H1 (cell line): Measurements from ENCODE around the gene MAPK1. TPM values are rescaled to one million over a fixed set of nuclear protein-coding genes. Genes with fewer than 3 reads are reported as not detected.
"Not testable (repeated sequence)": the region's sequence is repeated elsewhere in the genome, so short reads cannot be mapped to it uniquely, and the experiment has no call there.

Experiments
- CTCF ChIA-PET: fragments of 300-600 bp; sonication (Branson Sonifier 250); formaldehyde crosslinking; loops from one replicate; lab custom pipeline; 2021; ENCODE audit not compliant: partially characterized antibody; lab: Charles Lee
- POLR2A ChIA-PET: fragments of 300-600 bp; sonication (Branson Sonifier 250); formaldehyde crosslinking; loops from one replicate; lab custom pipeline; 2021; ENCODE audit warnings: inconsistent platforms; ENCODE audit not compliant: partially characterized antibody; lab: Charles Lee
- DNase-seq, 2 experiments: peaks; one replicate each; pipeline versions ENCODE4 v3.0.0 to v3.0.0-alpha.2; 2010 to 2022; ENCODE audit warnings: low spot score in 2 of 2, low read depth in 1 of 2, mixed read lengths in 1 of 2
- FAIRE-seq: peaks from 2 replicates; lab custom pipeline; 2011; peaks lifted over from hg19 to GRCh38; lab: Jason Lieb, UNC
- H2AFZ ChIP-seq: 2 replicates; pipeline ENCODE4 v1.8.1; 2012; ENCODE audit warnings: low read length, inconsistent platforms
- H2AK5ac ChIP-seq: 2 replicates; pipeline ENCODE4 v1.6.1; 2013; ENCODE audit warnings: low read depth, low read length
- H2BK120ac ChIP-seq: replicated peaks from 2 replicates; pipeline ENCODE3; 2013; ENCODE audit warnings: low read depth, low read length, inconsistent platforms
- H2BK12ac ChIP-seq: 2 replicates; pipeline ENCODE4 v1.6.1; 2013; ENCODE audit warnings: low read depth, low read length
- H2BK15ac ChIP-seq: 2 replicates; pipeline ENCODE4 v1.6.1; 2013; ENCODE audit warnings: low read length
- H2BK20ac ChIP-seq: 2 replicates; pipeline ENCODE4 v1.6.1; 2013; ENCODE audit warnings: low read length
- H2BK5ac ChIP-seq: 2 replicates; pipeline ENCODE4 v1.6.1; 2013; ENCODE audit warnings: low read depth, low read length
- H3K14ac ChIP-seq: 2 replicates; pipeline ENCODE4 v1.6.1; 2013; ENCODE audit warnings: inconsistent platforms; ENCODE audit not compliant: insufficient read length
- H3K18ac ChIP-seq: 2 replicates; pipeline ENCODE4 v1.6.1; 2013; ENCODE audit warnings: low read length; ENCODE audit errors: extremely low read depth
- H3K23ac ChIP-seq: 2 replicates; pipeline ENCODE4 v1.6.1; 2013; ENCODE audit warnings: inconsistent platforms; ENCODE audit not compliant: insufficient read length
- H3K23me2 ChIP-seq: 2 replicates; pipeline ENCODE4 v1.6.1; 2013; ENCODE audit warnings: low read depth, low read length
- H3K27ac ChIP-seq: 2 replicates; pipeline ENCODE4 v1.6.1; 2011; ENCODE audit warnings: low read depth, low read length, inconsistent platforms
- H3K27me3 ChIP-seq, 4 experiments: replicated peaks in 1 of 4; 1 replicate in 1 of 4; 2 replicates in 3 of 4; pipeline versions ENCODE4 v1.6.1 to v1.8.1; 2011 to 2013; ENCODE audit warnings: low read length in 3 of 4, mild to moderate bottlenecking in 3 of 4, inconsistent platforms in 2 of 4, mixed read lengths in 2 of 4, moderate library complexity in 1 of 4; ENCODE audit not compliant: control insufficient read depth in 3 of 4, insufficient read depth in 3 of 4; ENCODE audit errors: extremely low read depth in 1 of 4
- H3K36me3 ChIP-seq, 4 experiments: 2 replicates each; pipeline versions ENCODE4 v1.6.1 to v1.8.1; 2011 to 2013; ENCODE audit warnings: mild to moderate bottlenecking in 4 of 4, low read length in 3 of 4, moderate library complexity in 2 of 4, control low read depth in 1 of 4, inconsistent platforms in 1 of 4; ENCODE audit not compliant: insufficient read depth in 4 of 4, control insufficient read depth in 2 of 4
- H3K4ac ChIP-seq: replicated peaks from 2 replicates; pipeline ENCODE3; 2013; ENCODE audit warnings: low read length, low read depth, mixed read lengths, inconsistent platforms; ENCODE audit not compliant: insufficient read length
- H3K4me1 ChIP-seq, 4 experiments: replicated peaks in 1 of 4; 1 replicate in 1 of 4; 2 replicates in 3 of 4; pipeline versions ENCODE4 v1.6.1 to v1.8.1; 2011 to 2013; ENCODE audit warnings: low read length in 3 of 4, inconsistent platforms in 2 of 4, mixed read lengths in 1 of 4; ENCODE audit not compliant: insufficient read depth in 4 of 4, control insufficient read depth in 3 of 4
- H3K4me2 ChIP-seq, 2 experiments: 2 replicates each; pipeline versions ENCODE4 v1.6.1 to v1.8.1; 2011 to 2013; ENCODE audit warnings: low read depth in 2 of 2, low read length in 2 of 2, control low read depth in 1 of 2, inconsistent platforms in 1 of 2, mild to moderate bottlenecking in 1 of 2; ENCODE audit not compliant: insufficient read depth in 1 of 2
- H3K4me3 ChIP-seq, 4 experiments: fragments of 200-600, 300-600 bp in 1 of 4; sonication (generic), shearing (Covaris generic), sonication (Bioruptor Twin) in 1 of 4; 2 replicates each; pipeline versions ENCODE4 v1.5.1 to v1.8.1; 2011 to 2016; ENCODE audit warnings: low read length in 4 of 4, low read depth in 3 of 4, control low read depth in 2 of 4, inconsistent platforms in 2 of 4, mild to moderate bottlenecking in 2 of 4, mixed read lengths in 1 of 4, moderate library complexity in 1 of 4; ENCODE audit not compliant: insufficient read depth in 2 of 4; ENCODE audit errors: extremely low read depth in 1 of 4
- H3K56ac ChIP-seq: replicated peaks from 2 replicates; pipeline ENCODE3; 2013; ENCODE audit warnings: low read depth, mild to moderate bottlenecking, mixed read lengths, low read length, inconsistent platforms; ENCODE audit not compliant: insufficient read length
- H3K79me1 ChIP-seq: 2 replicates; pipeline ENCODE4 v1.6.1; 2013; ENCODE audit warnings: low read depth, low read length, control low read depth
- H3K79me2 ChIP-seq, 2 experiments: 2 replicates each; pipeline versions ENCODE4 v1.6.1 to v1.8.1; 2012 to 2013; ENCODE audit warnings: low read length in 2 of 2, mild to moderate bottlenecking in 2 of 2, inconsistent platforms in 1 of 2; ENCODE audit not compliant: insufficient read depth in 2 of 2, control insufficient read depth in 1 of 2
- H3K9ac ChIP-seq, 4 experiments: replicated peaks in 1 of 4; 1 replicate in 1 of 4; 2 replicates in 3 of 4; pipeline versions ENCODE4 v1.6.1 to v1.8.1; 2011 to 2013; ENCODE audit warnings: low read depth in 3 of 4, low read length in 3 of 4, control low read depth in 2 of 4, mild to moderate bottlenecking in 2 of 4, moderate library complexity in 2 of 4, inconsistent platforms in 1 of 4; ENCODE audit errors: extremely low read depth in 1 of 4
- H3K9me3 ChIP-seq, 2 experiments: 2 replicates each; pipeline versions ENCODE4 v1.6.1 to v1.8.1; 2012 to 2013; ENCODE audit warnings: mild to moderate bottlenecking in 2 of 2, moderate library complexity in 2 of 2, control low read depth in 1 of 2, inconsistent platforms in 1 of 2, low read depth in 1 of 2, low read length in 1 of 2, mixed read lengths in 1 of 2; ENCODE audit not compliant: insufficient read depth in 2 of 2
- H4K20me1 ChIP-seq, 2 experiments: replicated peaks in 1 of 2; 2 replicates each; pipeline versions ENCODE3 to v1.8.1; 2011 to 2013; ENCODE audit warnings: inconsistent platforms in 2 of 2, low read length in 2 of 2, mild to moderate bottlenecking in 1 of 2; ENCODE audit not compliant: insufficient read depth in 2 of 2, control insufficient read depth in 1 of 2
- H4K5ac ChIP-seq: 2 replicates; pipeline ENCODE4 v1.6.1; 2013; ENCODE audit warnings: low read length, low read depth, mixed read lengths, inconsistent platforms; ENCODE audit not compliant: insufficient read length
- H4K8ac ChIP-seq: 2 replicates; pipeline ENCODE4 v1.8.0; 2013; ENCODE audit warnings: mild to moderate bottlenecking, moderate library complexity, low read length, inconsistent platforms; ENCODE audit not compliant: insufficient read depth; ENCODE audit errors: extremely low read depth
- H4K91ac ChIP-seq: replicated peaks from 2 replicates; pipeline ENCODE3; 2013; ENCODE audit warnings: low read length, mixed read lengths, inconsistent platforms; ENCODE audit not compliant: insufficient read length
- WGBS, 2 experiments: shearing (Covaris generic) in 1 of 2; methylation state at CpG; one replicate each; pipeline versions ENCODE4 v1.1.6 to v1.1.7; 2013 to 2015; ENCODE audit warnings: low lambda C conversion rate in 2 of 2, mixed read lengths in 2 of 2, inconsistent platforms in 1 of 2, low coverage in 1 of 2, missing lambda C conversion rate in 1 of 2; ENCODE audit not compliant: insufficient replicate concordance in 2 of 2, insufficient coverage in 1 of 2, insufficient read length in 1 of 2; ENCODE audit errors: extremely low coverage in 1 of 2, missing lambda C conversion rate in 1 of 2; 5-methylcytosine and 5-hydroxymethylcytosine counted together
- polyA plus RNA-seq, 7 experiments: library from polyadenylated mRNA; depleted of rRNA in 3 of 7; stranded (reverse) in 5 of 7; unstranded in 2 of 7; fragments of >200 nt in 5 of 7; fragments of 200-250 nt in 2 of 7; gene quantifications; 1 replicate in 5 of 7; 2 replicates in 1 of 7; 4 replicates in 1 of 7; pipeline versions ENCODE4 v1.2.1 to v1.2.3, GENCODE V29; 2011 to 2013; ENCODE audit warnings: missing spikeins in 2 of 7, mixed read lengths in 2 of 7
- total RNA-seq: library from RNA; stranded (reverse); fragmentation: NEBNext Ultra II Directional; extraction: Animal tissue kit (Norgen Biotek cat#: 25700); gene quantifications from 2 replicates; pipeline ENCODE4 v1.2.1, GENCODE V29; 2021

Gene MAPK1
- total and polyA plus RNA-seq, 2 of the 8 experiments (the other 6 are each of a cell fraction or from before 2014, with no cell fraction given) = 28.1 to 101 TPM

DNA sequence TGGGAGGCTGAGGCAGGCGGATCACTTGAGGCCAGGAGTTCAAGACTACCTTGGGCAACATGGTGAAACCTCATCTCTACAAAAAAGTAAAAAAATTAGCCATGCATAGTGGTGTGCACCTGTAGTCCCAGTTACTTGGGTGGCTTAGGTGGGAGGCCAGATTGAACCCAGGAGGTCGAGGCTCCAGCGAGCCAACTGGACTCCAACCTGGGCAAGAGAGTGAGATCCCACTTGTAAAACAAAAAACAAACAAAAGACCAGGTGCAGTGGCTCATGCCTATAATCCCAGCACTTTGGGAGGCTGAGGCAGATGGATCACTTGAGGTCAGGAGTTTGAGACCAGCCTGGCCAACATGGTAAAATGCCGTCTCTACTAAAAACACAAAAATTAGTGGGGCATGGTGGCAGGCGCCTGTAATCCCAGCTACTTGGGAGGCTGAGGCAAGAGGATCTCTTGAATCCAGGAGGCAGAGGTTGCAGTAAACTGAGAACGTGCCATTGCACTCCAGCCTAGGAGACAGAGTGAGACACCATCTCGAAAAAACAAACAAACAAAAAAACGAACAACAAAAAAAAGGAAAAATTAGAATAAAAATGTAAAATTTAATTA, 46.7 kb upstream of the MAPK1 start:
- H3K9ac ChIP-seq, H3K79me2 ChIP-seq, H3K79me1 ChIP-seq, H2AK5ac ChIP-seq, H3K18ac ChIP-seq, H2BK15ac ChIP-seq, H4K91ac ChIP-seq, H3K9me3 ChIP-seq, H3K36me3 ChIP-seq, POLR2A ChIA-PET, H2BK120ac ChIP-seq, H4K8ac ChIP-seq, H3K23ac ChIP-seq, DNase-seq, H3K4me3 ChIP-seq, H3K56ac ChIP-seq, H3K14ac ChIP-seq, FAIRE-seq, H3K27ac ChIP-seq, H3K23me2 ChIP-seq, H3K27me3 ChIP-seq, H2BK12ac ChIP-seq, H2BK5ac ChIP-seq, H4K5ac ChIP-seq, H4K20me1 ChIP-seq, H3K4me2 ChIP-seq, H2BK20ac ChIP-seq, H2AFZ ChIP-seq, H3K4ac ChIP-seq: not testable (repeated sequence)
- CTCF ChIA-PET = interaction anchor here (1.4 kb wide), 1 partner anchor 24 kb away, joined by 4 read pairs; no protein-coding TSS in a partner anchor
- 96% methylated on average over 8 of the region's 8 CpGs; no CpG with 5 or more reads in 1 of the 2 experiments for WGBS, 2 experiments
- H3K4me1 ChIP-seq = peaks cover 6 to 15% (median 9%) of the 10 kb centered on the region in 4 experiments

DNA sequence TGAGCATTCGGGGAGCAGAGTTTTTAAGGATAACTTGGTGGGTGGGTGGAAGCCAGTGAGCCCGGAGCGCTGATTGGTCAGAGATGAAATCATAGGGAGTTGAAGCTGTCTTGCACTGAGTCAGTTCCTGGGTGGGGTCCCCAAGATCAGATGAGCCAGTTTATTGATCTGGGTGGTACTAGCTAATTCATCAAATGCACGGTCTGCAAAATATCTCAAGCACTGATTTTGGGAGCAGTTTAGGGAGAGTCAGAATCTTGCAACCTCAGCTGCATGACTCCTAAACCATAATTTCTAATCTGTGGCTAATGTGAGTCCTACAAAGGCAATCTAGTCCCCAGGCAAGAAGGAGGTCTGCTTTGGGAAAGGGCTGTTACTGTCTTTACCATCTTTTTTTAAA, 42.9 kb upstream of the MAPK1 start:
- not testable (repeated sequence) for H3K9ac ChIP-seq, FAIRE-seq, H3K4ac ChIP-seq, H3K79me2 ChIP-seq, H3K9me3 ChIP-seq, H3K23ac ChIP-seq, H4K20me1 ChIP-seq, H2BK5ac ChIP-seq, DNase-seq, H2BK15ac ChIP-seq, H3K4me2 ChIP-seq, H3K14ac ChIP-seq, H4K8ac ChIP-seq, H3K36me3 ChIP-seq, H3K23me2 ChIP-seq, H3K27me3 ChIP-seq, H2BK12ac ChIP-seq, H3K4me3 ChIP-seq, H3K56ac ChIP-seq, H4K91ac ChIP-seq, H2BK120ac ChIP-seq, H4K5ac ChIP-seq, H3K27ac ChIP-seq, H2BK20ac ChIP-seq, H3K18ac ChIP-seq, H2AFZ ChIP-seq, H3K79me1 ChIP-seq, H2AK5ac ChIP-seq, H3K4me1 ChIP-seq
- 82% methylated on average over 4 of the region's 4 CpGs; no CpG with 5 or more reads in 1 of the 2 experiments for WGBS, 2 experiments
- ChIA-PET CTCF (interaction anchor here (1.4 kb wide), 1 partner anchor 12 kb away, joined by 3 read pairs; no protein-coding TSS in a partner anchor), POLR2A (interaction anchor here (1.3 kb wide), 1 partner anchor 13 kb away, joined by 4 read pairs; no protein-coding TSS in a partner anchor)
